Right lobe of liver (tissue), 6 donors: ENCODE data around the gene PCBP4. TPM values are rescaled to one million over a fixed set of nuclear protein-coding genes. Genes with fewer than 3 reads are reported as not detected.

Source experiments
- ATAC-seq, 4 donors: fragments of 200-7000 bp; cut with Tn5 transposase; one replicate each; pipeline ENCODE4 v1.9.1; 2020; ENCODE audit warnings: mild to moderate bottlenecking in 4 of 4, moderate library complexity in 4 of 4
- DNase-seq, 3 donors: peaks; one replicate each; pipeline ENCODE4 v3.0.0-alpha.2; 2020
- H3K27ac ChIP-seq, 3 donors: fragments of 200-600 bp; one replicate each; pipeline ENCODE4 v1.8.0; 2022
- H3K27me3 ChIP-seq, 2 donors: fragments of 200-600 bp; one replicate each; pipeline ENCODE4 v1.8.0; 2022
- H3K36me3 ChIP-seq, 4 donors: fragments of 200-600 bp; sonication (generic) in 1 of 4; one replicate each; pipeline versions ENCODE4 v1.5.1 to v1.8.0; 2017 to 2022; ENCODE audit warnings: control low read depth in 1 of 4
- H3K4me1 ChIP-seq, 4 donors: fragments of 200-600 bp; sonication (generic) in 1 of 4; one replicate each; pipeline versions ENCODE4 v1.5.1 to v1.8.0; 2017 to 2022; ENCODE audit warnings: control low read depth in 1 of 4
- H3K4me3 ChIP-seq, 3 donors: fragments of 200-600 bp; one replicate each; pipeline ENCODE4 v1.8.0; 2022
- H3K9me3 ChIP-seq, 4 donors: fragments of 200-600 bp; sonication (generic) in 1 of 4; one replicate each; pipeline versions ENCODE4 v1.5.1 to v1.8.0; 2017 to 2022; ENCODE audit warnings: control low read depth in 1 of 4
- CTCF ChIP-seq, 4 donors: fragments of 200-600 bp in 3 of 4; fragments of 450-650 bp in 1 of 4; IDR thresholded peaks; one replicate each; pipeline versions ENCODE4 v1.5.1 to v1.8.0; 2016 to 2022; ENCODE audit warnings: antibody characterized with exemption in 4 of 4, mild to moderate bottlenecking in 2 of 4
- POLR2A ChIP-seq: fragments of 450-650 bp; IDR thresholded peaks from one replicate; pipeline ENCODE4 v1.6.1; 2017; ENCODE audit warnings: antibody characterized with exemption, mild to moderate bottlenecking
- WGBS: methylation state at CpG from one replicate; pipeline ENCODE4 v1.1.6; 2018; ENCODE audit warnings: low coverage, low lambda C conversion rate; ENCODE audit not compliant: insufficient coverage; ENCODE audit errors: missing lambda C conversion rate; 5-methylcytosine and 5-hydroxymethylcytosine counted together
- intact Hi-C, 2 donors: fragments of 100-400 bp; cut with DNase I; formaldehyde crosslinking; loops; one replicate each; pipeline versions ENCODE4 v1.11.2 to v1.14.1; 2022
- total RNA-seq, 6 experiments: library from RNA; depleted of rRNA in 2 of 6; stranded (reverse); fragments of >200 nt in 2 of 6; fragmentation: NEBNext Ultra II Directional in 3 of 6; extraction: Animal tissue kit (Norgen Biotek cat#: 25700) in 3 of 6; gene quantifications; one replicate each; pipeline versions ENCODE4 v1.1.0 to v1.2.4, GENCODE V29; 2016 to 2023
- donor health status: DM: no; HTN: yes; CAD: no.
- donor health status: DM: no; HTN: no; CAD: no.
- donor health status: DM: no; HTN: no; CAD: no.
- donor health status: DM: no; HTN: yes; CAD: no.
- donor health status: DM: no; HTN: yes; CAD: no.

PCBP4 gene
- total RNA-seq, 6 experiments from 2014 or later: 6.5 to 19.2 (median 11.7) TPM

GRCh38 chr3:51940648-51941462 lies 26.4 kb downstream of the PCBP4 start:
- TF ChIP-seq CTCF (IDR thresholded peaks at IDR 0.05) (no peak), POLR2A (no peak)
- intact Hi-C loops: loop anchor here in 1 of 2 donors (5.0 kb wide), 1 partner anchor 46 kb away; no protein-coding TSS in a partner anchor
- H3K36me3 ChIP-seq: peaks cover 0 to 22% (median 5%) of the 10 kb centered on the region in 4 donors
- ATAC-seq: no peak
- H3K27me3 ChIP-seq: no peaks in the 10 kb centered on the region
- H3K9me3 ChIP-seq: no peaks in the 10 kb centered on the region
- DNase-seq: peak in 1 of 3 donors; percentile 43
- H3K4me1 ChIP-seq: peaks cover 0 to 27% (median 10%) of the 10 kb centered on the region in 4 donors
- WGBS: 20% methylated on average over 13 of the region's 13 CpGs
- H3K4me3 ChIP-seq: peak overlapping the region; percentile 73 to 93 (median 92)
- peak overlapping the region in 1 of 3 donors; percentile 60 for H3K27ac ChIP-seq

GRCh38 chr3:51938780-51939425 lies 28.4 kb downstream of the PCBP4 start:
- Histone ChIP-seq H3K27me3 (no peaks in the 10 kb centered on the region), H3K36me3 (peaks cover 0 to 37% (median 12%) of the 10 kb centered on the region in 4 donors), H3K27ac (no peak overlapping the region), H3K4me1 (peaks cover 0 to 27% (median 10%) of the 10 kb centered on the region in 4 donors), H3K9me3 (no peaks in the 10 kb centered on the region), H3K4me3 (no peak overlapping the region)
- intact Hi-C loops: no loop called here
- DNase-seq (peak in 1 of 3 donors; percentile 35), ATAC-seq (no peak)
- 96% methylated on average over 5 of the region's 9 CpGs for WGBS
- TF ChIP-seq POLR2A: no peak

GRCh38 chr3:51937611-51938450 lies 29.4 kb downstream of the PCBP4 start:
- peak in 1 of 3 donors; percentile 36 for DNase-seq
- TF ChIP-seq CTCF (IDR thresholded peaks at IDR 0.05) (no peak), POLR2A (no peak)
- H3K4me3 ChIP-seq: no peak overlapping the region
- H3K27ac ChIP-seq: no peak overlapping the region
- intact Hi-C loops: no loop called here
- 87% methylated on average over 10 of the region's 13 CpGs for WGBS
- no peaks in the 10 kb centered on the region for H3K27me3 ChIP-seq
- ATAC-seq: no peak
- H3K4me1 ChIP-seq: peaks cover 0 to 21% (median 6%) of the 10 kb centered on the region in 4 donors
- peaks cover 0 to 44% (median 12%) of the 10 kb centered on the region in 4 donors for H3K36me3 ChIP-seq
- H3K9me3 ChIP-seq: no peaks in the 10 kb centered on the region

- no peak overlapping the region for H3K4me3 ChIP-seq
- intact Hi-C loops: no loop called here
- peaks cover 0 to 15% (median 6%) of the 10 kb centered on the region in 4 donors for H3K4me1 ChIP-seq
- H3K27me3 ChIP-seq: no peaks in the 10 kb centered on the region
- peaks cover 0 to 47% (median 12%) of the 10 kb centered on the region in 4 donors for H3K36me3 ChIP-seq
- TF ChIP-seq CTCF (IDR thresholded peaks at IDR 0.05) (no peak), POLR2A (no peak)
- DNase-seq: peak in 1 of 3 donors; percentile 39
- H3K9me3 ChIP-seq: no peaks in the 10 kb centered on the region
- WGBS: 92% methylated on average over 2 of the region's 9 CpGs
- no peak for ATAC-seq
- no peak overlapping the region for H3K27ac ChIP-seq
These were observed 30.2 kb downstream of the PCBP4 start for GRCh38 chr3:51937014-51937413.
